HL-60/S4 (cell line): ENCODE data around the gene HOXC10.

Experiments used
- in situ Hi-C: fragments of 300-500 bp; cut with MboI; formaldehyde crosslinking; loops from 2 replicates; pipeline ENCODE4 v1.14.3; 2022; ENCODE audit warnings: low sequenced_read_pairs

HOXC10 gene

DNA sequence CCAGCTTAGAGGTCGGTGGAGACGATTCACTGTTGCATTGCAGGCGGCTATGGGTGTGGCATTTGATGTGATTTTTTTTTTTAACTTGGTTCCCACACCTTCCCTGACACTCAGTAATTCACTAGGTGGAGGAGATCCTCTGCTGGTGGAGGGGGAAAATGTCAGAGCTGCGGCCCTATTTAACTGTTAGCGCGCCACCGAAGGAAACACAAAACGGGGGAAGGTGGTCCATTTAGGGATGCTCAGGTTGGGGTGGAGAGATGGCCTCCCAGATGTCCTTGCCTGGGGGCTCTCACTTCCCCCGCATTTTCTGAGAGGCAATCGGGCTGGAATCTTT, 34.5 kb upstream of the HOXC10 start:
- in situ Hi-C loops, result no loop called here

DNA sequence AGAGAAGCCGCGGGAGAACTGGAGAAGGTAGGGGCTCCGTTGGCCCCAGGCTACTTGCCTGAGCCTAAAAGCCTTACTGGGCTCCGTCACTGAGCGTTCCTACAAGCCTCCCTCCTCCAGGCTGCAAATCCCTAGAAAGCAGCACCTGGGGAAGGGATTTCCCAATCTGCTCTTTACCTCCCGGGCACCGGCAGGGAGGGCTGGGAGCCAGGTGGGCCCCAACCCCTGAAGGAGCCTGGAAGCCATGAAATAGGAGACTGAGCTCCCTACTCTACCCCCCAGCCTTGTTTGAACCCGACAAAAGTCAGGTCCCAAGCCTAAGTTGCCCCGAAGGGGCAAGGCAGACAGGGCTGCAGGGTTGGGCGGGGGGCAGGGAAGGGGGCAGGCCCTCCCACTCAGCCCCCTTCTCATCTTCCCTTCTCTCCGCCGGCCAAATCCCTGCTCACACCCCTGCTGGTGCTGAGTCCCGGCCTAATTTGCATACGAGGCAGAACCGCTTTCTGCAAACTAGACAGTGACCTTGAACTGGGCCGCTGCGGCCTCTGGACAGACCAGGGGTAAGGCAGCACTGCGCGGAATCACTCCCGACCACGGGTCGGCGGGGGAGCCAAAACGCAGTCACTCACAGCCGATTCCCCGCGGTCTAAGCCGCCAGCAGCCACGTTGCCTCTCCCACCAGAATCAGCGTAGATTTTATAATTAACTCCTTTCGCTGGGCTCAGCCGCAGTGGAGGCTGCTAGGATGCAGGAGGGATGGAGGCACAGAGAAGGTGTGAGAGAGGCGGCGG, 34.0 kb upstream of the HOXC10 start:
- in situ Hi-C loops, result no loop called here

DNA sequence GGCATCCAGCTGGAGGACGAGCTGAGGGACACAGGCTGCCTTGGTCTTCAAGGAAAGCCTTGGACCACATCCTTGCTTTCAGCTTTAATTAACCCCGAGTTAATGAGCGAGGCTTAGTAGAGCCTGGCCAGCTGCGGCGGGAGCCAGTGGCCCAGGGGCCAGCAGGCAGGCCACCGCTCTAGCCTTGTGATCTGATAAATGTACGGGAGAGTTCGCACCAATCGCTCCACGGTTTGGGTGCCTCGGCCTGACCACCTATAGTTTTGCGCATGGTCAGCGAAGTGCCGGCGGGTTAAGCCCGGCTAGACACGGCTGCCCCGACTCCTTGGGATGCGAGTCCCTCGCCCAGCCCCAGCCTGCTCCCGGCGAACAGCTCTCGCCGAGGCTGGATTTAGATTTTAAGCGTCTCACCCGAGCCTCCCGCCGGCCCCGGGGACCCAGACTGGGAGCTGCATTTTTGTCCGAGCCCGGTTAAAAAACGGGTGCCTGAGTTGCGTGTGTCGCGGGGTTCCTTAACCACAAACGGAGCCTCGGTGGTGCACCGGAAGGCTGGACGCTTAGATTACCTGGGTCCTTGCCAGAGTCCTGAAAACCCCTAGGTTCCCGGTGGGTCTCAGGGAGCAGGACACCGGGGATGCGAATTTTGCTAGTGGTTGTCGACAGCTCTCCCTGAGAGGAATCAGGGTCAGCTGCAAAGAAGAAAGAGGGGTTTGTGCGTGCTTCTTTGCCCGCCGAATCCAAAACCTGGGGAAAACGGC, 33.2 kb upstream of the HOXC10 start:
- in situ Hi-C loops, result no loop called here

DNA sequence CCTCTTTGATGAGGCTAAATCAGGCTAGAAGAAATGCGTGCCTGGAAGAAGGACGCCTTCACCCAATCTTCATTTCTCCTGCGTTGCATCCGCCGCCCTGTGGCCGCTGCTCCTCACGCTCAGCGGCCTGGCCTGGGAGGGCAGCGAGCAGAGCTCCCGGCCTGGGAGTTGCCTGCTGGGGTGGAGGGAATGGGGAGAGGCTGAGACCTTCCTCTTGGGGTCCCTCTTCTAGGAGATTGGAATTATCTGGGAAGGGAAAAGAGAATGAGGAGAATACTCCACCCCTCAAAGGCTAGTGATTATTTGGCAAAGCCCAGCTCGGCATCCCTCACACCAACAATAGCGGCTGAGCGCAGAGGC, 32.6 kb upstream of the HOXC10 start:
- in situ Hi-C loops, result no loop called here

DNA sequence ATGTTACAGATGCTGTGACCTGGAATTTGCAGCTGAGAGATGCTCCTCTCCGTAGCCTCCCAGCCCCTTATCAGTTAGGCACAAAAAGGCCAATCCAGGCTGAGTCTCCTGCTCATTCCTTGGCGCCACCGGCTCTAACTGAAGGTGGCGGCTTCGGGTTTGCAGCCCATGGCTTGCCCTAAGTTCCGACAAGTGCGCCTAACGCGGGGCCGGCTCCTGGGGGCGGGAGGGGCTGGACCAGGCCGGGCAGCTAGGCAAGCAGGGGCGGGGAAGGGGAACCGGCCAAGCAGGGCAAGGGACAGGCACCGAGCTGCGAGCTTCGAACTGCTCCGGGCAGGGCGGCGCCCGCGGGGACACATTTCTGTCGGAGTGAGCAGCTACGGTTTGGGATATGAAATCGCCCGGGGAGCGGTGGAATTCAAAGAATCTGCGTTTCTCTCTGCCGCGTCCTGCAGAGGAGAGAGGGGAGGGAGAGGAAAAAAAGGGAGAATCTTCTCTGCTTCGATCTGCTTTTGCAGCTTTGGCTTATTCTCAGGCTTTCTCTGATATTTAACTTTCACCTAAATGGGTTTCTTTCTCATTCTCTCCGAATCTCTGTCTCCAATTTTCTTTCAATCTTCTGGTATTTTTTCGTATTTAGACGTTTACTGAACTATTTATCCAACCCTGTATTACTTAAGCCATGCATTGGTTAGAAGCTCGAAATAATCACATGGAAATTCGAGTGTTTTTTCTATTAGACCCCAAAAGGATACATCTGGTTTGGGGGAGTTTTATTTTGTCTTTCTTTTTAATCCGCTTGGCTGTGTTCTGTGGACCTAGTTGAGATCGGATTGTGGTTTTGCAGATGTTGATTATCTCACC, 31.8 kb upstream of the HOXC10 start:
- in situ Hi-C loops, result no loop called here

DNA sequence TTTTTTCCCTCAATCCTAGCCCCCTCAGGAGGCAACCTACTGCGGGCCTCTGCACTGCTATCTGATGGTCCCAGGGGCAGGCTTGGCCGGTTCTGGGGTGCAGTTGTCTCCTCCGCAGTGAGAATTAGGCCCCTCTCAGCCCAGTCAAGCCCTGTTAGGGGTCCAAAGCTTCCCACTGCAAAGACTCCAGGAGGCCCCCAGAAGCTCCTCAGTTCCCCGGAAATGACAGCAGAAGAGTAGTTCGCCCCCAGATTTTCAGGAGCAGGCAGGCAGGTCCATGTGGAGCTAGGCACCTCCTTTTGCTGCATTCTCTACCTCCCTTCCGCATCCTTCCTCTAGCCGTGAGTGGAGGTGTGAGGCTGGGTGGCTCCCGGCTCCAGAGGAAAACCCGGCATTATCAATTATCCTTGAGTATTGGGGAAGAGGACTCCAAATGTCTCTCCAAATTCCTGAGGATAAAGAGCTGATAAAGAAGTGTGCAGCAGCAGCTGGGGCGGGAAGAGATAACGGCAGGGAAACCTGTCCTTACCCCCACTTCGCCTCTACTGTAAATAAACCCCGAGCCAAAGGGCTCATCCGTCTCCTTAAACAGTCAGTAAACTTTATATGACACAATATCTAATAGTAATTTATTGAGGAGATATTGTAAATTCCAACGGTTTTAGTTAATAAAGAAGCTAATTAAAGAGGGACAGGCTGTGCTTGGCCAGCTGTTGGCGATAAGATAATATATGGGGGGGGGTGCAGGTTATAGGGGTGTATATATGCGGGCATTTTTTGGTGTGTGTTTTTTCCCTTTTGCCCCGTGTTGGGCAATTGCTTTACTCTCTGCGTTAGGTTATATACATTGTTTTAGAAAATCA, 30.9 kb upstream of the HOXC10 start:
- in situ Hi-C loops, result no loop called here

DNA sequence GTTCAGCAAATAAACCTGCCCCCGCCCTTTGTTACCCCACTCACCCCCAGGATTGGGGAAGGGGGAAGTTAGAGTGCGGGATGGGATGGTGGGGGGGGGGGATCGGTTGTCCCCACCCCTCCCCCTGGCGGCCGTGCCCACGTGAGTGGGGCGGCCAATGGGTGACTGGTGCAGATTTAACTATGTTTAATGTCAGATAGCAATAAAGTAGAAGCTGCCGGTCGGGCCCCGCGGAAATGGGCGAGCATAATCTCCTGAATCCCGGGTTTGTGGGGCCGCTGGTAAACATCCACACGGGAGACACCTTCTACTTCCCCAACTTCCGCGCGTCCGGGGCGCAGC, 30.3 kb upstream of the HOXC10 start, which contains the start of gene HOXC12:
HOXC12 (plus strand) TSS at position 210 of the 342 bp plus-strand sequence; CDS start at position 237, 27 bp downstream.
- in situ Hi-C loops, result no loop called here

DNA sequence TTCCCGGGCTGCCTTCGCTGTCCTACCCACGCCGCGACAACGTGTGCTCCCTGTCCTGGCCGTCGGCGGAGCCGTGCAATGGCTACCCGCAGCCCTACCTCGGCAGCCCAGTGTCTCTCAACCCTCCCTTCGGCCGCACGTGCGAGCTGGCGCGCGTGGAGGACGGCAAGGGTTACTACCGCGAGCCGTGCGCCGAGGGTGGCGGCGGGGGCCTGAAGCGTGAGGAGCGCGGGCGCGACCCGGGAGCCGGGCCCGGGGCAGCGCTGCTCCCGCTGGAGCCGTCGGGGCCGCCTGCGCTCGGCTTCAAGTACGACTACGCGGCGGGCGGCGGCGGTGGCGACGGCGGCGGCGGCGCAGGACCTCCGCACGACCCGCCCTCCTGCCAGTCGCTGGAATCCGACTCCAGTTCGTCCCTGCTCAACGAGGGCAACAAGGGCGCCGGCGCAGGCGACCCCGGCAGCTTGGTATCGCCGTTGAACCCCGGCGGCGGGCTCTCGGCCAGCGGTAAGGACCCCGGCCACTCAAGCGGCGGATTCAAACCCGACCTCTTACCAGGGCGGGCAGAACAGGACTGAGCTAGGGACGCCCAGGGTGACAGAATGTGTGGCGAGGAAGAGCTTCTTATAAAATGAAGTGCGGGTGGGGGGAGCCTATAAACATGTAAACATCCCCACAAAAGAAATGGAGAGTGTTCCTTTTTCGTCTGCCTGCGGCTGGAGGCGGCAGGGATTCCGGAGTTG, 29.7 kb upstream of the HOXC10 start:
- in situ Hi-C loops, result no loop called here

DNA sequence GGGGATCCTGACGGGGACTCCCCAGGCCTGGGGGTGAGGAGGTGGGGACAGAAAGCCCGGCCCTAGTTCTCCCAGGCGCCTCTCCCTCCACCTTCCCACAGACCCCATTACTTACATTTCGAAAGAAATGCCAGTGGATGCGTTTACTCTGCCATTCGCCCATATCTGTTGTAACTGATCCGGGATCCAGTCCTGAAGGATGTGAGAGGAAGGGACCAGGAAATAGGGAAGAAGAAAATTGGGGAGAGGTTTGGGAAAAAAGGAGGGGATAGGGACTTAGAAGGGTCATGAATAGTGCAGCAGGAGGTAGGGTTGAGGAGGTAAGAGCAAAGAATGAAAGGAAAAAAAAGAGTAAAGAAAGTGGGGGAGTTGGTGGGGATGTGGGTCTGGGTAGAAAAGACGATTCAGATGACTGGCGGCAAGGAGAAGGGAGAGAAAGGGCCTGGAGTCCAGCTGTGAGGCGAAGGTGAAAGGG, 29.1 kb upstream of the HOXC10 start:
- in situ Hi-C loops, result no loop called here

DNA sequence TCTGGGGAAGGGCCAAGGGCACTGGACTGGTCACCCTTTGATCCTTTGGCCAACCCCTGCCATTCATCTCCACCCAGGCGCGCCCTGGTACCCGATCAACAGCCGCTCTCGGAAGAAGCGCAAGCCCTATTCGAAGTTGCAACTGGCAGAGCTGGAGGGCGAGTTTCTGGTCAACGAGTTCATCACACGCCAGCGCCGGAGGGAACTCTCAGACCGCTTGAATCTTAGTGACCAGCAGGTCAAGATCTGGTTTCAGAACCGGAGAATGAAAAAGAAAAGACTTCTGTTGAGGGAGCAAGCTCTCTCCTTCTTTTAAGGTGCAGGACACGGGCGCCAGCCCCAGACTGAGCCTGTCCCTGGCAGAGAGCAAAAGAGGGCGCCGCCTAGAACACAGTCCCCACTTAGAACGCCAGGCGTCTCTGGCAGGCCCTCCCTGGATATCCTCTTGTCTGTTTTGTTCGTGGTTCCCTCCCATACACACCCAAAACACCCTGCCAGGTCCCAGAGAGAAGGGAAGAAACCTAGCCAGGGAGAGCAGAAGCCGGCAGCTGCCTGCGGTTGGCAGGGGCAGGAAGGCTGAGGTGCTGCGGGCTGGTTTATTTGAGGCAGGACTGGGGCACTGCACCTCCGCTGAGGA, 28.6 kb upstream of the HOXC10 start:
- in situ Hi-C loops, result no loop called here

DNA sequence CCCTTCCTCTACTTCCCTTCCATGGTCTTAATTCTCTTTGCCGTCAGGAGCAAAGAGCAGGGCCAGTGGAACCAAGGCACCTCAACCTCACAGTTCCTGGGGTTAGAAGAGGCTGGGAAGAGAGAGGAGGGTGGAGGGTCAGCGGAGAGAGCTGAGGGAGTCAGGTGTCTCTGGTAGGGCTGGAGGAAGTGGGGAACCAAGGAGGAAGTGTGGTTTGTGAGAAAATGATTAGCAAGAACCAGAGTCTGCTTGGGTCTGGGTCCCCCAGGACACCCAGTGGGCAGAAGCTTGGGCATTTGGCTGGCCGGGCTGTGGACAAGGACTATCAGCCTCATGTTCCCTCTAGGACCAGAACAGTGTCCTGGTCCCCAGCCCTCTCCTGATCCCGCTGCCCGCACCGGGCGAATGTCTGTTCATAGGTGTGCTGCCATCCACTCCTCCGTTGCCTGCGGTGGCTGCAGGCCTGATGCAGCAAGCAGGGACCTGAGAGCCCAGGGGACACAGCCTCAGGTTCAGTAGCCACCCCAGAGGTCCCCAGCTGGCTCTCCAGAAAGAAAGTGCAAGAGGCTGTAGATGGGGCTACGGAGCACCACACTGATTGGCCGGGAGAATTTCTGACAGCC, 27.9 kb upstream of the HOXC10 start:
- in situ Hi-C loops, result no loop called here

DNA sequence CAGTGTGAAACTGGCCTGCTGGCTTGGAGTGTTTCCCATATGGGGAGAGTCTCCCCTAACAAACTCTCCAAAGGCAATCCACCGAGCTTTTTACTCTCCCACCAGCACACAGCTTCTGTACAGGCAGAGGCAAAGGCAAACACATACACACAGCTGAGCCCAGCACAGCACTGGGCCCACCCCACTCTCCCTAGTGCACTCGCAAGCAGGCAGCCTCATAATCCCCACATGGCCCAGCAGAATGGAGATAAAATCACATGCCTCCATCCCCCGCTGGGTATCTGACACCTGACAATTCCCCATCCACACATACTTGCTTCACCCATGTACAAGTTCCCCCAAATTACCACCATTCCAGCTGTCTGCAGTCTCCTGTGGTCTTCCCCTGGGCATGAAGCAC, 26.8 kb upstream of the HOXC10 start:
- in situ Hi-C loops, result no loop called here

DNA sequence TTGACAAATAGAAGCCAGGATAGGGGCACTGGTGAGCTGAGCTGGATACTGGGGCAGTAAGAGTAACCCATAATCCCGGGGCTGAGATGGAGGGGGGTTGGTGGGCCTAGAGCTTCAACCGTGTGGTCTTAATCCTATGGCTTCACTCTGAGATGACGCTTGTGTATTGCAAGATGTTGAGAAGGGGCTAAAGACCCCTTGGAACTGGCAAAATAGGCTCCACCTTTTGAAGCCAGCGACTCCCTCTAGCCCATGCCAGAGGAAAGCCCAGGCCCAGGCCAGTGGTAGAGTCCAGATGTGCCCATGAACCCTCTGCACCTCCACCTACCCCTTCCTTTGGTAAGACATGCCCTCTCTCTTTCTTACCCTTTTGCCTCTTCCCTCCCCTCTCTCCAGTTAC, 25.6 kb upstream of the HOXC10 start:
- in situ Hi-C loops, result no loop called here

DNA sequence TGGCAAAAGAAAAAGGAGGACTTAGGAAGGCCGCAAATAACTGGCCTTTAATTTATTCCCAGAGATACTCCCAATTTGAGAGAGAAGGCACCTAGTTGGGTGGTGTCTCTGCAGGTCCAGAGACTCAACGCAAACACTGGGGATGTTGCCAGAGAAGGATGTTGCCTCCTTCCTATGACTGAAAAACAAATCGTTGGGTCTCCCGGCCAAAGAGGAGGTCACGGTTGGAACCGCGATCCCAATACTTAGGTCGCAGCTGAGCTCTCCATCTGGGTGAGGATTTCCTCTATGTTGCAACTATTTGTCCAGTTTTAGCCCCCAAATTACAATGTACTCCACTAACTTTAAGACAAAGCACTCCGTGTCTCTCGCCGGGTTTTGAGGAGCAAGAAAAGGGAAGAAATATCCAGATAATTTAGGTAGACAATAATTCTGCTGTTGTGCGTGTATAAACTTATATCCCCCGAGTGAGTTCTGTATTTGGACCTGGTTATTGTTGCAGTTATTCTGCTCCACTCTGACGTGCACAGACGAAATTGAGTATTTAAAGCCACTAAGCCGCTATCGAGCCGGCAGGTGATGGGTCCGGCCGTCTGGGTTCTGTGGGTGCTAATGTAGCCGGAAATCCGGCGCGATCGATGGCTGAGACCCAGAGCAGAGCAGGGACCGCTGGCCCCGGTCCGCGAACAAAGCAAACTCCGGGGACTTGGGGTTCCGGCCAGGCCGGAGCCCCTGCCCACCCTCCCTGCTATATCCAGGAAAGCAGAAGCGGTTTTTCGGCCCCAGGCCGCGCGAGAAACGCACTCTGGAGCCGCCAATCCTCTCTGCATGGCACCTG, 24.5 kb upstream of the HOXC10 start:
- in situ Hi-C loops, result no loop called here

DNA sequence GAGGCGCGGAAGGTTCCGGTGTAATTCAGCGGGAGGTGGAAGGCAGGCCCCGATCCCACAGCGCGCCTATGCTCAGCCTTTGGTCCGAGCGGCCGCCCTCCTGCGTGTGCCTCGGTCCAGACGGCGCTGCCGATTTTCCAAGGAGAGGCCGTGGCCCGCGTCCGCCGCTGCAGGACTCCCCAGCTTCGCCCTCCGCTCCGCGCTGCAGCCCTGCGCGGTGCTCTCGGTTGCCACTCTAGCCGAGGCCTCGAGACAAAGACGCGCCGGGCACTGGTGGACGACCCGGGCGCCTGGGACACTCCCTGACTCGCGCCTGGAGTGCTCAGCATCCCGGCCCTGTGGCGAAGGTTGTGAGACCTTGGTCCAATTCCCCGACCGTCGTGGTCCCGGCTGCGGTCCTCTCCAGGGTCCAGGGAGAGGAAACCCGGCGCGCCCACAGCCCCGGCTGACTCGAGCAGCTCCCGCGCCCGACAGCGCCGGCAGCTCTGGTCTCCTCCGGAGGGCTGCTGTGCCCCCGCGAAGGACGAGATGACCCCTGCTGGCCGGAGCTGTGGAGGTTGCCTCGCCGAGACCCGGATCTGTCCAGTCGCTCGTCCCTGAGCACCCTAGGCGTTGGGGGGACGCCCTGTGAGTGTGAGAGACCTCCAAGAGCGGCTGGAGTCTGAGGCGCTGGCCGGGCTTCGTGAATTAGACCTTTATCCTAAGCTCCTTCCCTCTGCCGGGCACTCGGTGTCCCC, 23.8 kb upstream of the HOXC10 start:
- in situ Hi-C loops, result no loop called here

DNA sequence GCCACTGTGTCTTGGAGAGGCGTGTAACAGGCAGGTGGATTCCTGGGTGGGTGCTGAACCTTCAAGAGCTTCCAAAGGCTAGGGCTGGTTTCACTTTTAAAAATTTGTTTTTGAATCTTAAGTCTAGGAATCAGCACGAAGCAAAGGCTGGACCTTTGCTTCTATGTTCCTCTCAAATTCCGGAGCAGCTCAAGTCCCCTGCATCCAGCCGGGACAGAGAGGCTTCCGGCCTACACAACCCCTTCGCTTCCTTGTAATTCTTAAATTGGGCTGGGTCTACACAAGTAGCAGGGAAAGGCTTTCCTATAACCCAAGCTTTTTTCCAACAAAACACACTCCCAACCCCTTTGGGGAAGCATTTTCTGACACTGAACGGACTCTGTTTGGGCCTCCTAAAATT, 21.9 kb upstream of the HOXC10 start:
- in situ Hi-C loops, result no loop called here
